Natural killer cell (primary cell): Measurements from ENCODE around the gene PSMA5. TPM values are rescaled to one million over a fixed set of nuclear protein-coding genes. Genes with fewer than 3 reads are reported as not detected.

Experiments
- ATAC-seq, 3 donors: fragments of 150-1000 bp in 2 of 3; fragments of 200-7000 bp in 1 of 3; cut with Tn5 transposase; 1 replicate in 1 of 3; 2 replicates in 2 of 3; pipeline ENCODE4 v1.10.0; 2021; ENCODE audit warnings: mild to moderate bottlenecking in 2 of 3, moderate library complexity in 2 of 3
- DNase-seq, 2 donors: peaks; one replicate each; pipeline versions ENCODE4 v3.0.0 to v3.0.0-alpha.2; 2013 to 2021; ENCODE audit warnings: mixed read lengths in 1 of 2
- H3K27ac ChIP-seq: one replicate; pipeline ENCODE4 v1.5.1; 2013; ENCODE audit warnings: mild to moderate bottlenecking, low read length
- H3K27me3 ChIP-seq: one replicate; pipeline ENCODE4 v1.6.1; 2013; ENCODE audit warnings: low read length; ENCODE audit not compliant: control insufficient read depth, insufficient read depth
- H3K36me3 ChIP-seq: one replicate; pipeline ENCODE4 v1.6.1; 2013; ENCODE audit warnings: low read length; ENCODE audit not compliant: control insufficient read depth, insufficient read depth
- H3K4me1 ChIP-seq: one replicate; pipeline ENCODE4 v1.6.1; 2013; ENCODE audit warnings: low read length; ENCODE audit not compliant: control insufficient read depth, insufficient read depth
- H3K4me3 ChIP-seq: one replicate; pipeline ENCODE4 v1.5.1; 2013; ENCODE audit warnings: low read length
- H3K9me3 ChIP-seq: one replicate; pipeline ENCODE4 v1.6.1; 2013; ENCODE audit warnings: low read length; ENCODE audit not compliant: control insufficient read depth, insufficient read depth
- H3K27ac Mint-ChIP-seq, 2 donors: one replicate each; pipeline ENCODE4 v1.8.0; 2022; ENCODE audit warnings: mild to moderate bottlenecking in 2 of 2, mixed read lengths in 2 of 2, moderate library complexity in 1 of 2
- H3K27me3 Mint-ChIP-seq, 2 donors: one replicate each; pipeline ENCODE4 v1.8.0; 2022; ENCODE audit warnings: low read depth in 2 of 2, mixed read lengths in 2 of 2
- H3K36me3 Mint-ChIP-seq: one replicate; pipeline ENCODE4 v1.8.0; 2022; ENCODE audit warnings: mixed read lengths
- H3K4me1 Mint-ChIP-seq, 2 donors: one replicate each; pipeline ENCODE4 v1.8.0; 2022; ENCODE audit warnings: mixed read lengths in 2 of 2
- H3K4me3 Mint-ChIP-seq: one replicate; pipeline ENCODE4 v1.8.0; 2022; ENCODE audit warnings: mild to moderate bottlenecking, moderate library complexity, mixed read lengths
- H3K9me3 Mint-ChIP-seq, 2 donors: one replicate each; pipeline ENCODE4 v1.8.0; 2022; ENCODE audit warnings: mixed read lengths in 2 of 2
- CTCF ChIP-seq: fragments of 200-600 bp; IDR thresholded peaks from one replicate; pipeline ENCODE4 v1.8.0; 2022; ENCODE audit warnings: antibody characterized with exemption
- WGBS: methylation state at CpG from one replicate; pipeline ENCODE4 v1.1.7; 2013; ENCODE audit warnings: missing lambda C conversion rate; ENCODE audit not compliant: insufficient coverage; 5-methylcytosine and 5-hydroxymethylcytosine counted together
- intact Hi-C: fragments of 100-400 bp; cut with micrococcal nuclease; formaldehyde crosslinking; loops from one replicate; pipeline ENCODE4 v1.14.2; 2022
- total RNA-seq, 4 donors: library from RNA; stranded (reverse); fragments of 120-200 nt in 1 of 4; gene quantifications; one replicate each; pipeline versions ENCODE4 v1.2.3 to v1.2.4, GENCODE V29; 2013 to 2022

Gene PSMA5
- total RNA-seq, 3 donors from 2014 or later (not counting 1 experiment from before 2014, with no cell fraction given) = 54.7 to 76.0 (median 59.6) TPM

- H3K27ac ChIP-seq = no peak overlapping the region
- no peak for TF ChIP-seq CTCF
- ATAC-seq = no peak
- H3K36me3 ChIP-seq = no peaks in the 10 kb centered on the region
- Mint-ChIP-seq H3K4me3 (no peak overlapping the region), H3K36me3 (no peaks in the 10 kb centered on the region), H3K27ac (no peak overlapping the region), H3K9me3 (no peaks in the 10 kb centered on the region), H3K27me3 (peaks cover 43 to 60% of the 10 kb centered on the region in 2 donors), H3K4me1 (no peaks in the 10 kb centered on the region)
- peaks cover 2% of the 10 kb centered on the region for H3K4me1 ChIP-seq
- DNase-seq = no peak
- H3K4me3 ChIP-seq = no peak overlapping the region
- WGBS = 54% methylated on average over 3 of the region's 3 CpGs
- peaks cover 17% of the 10 kb centered on the region for H3K27me3 ChIP-seq
- intact Hi-C loops = no loop called here
- H3K9me3 ChIP-seq = no peaks in the 10 kb centered on the region
These were observed 46.5 kb upstream of the PSMA5 start for GRCh38 chr1:109472779-109473178.

- H3K9me3 Mint-ChIP-seq = no peaks in the 10 kb centered on the region
- H3K4me1 Mint-ChIP-seq = peaks cover 0 to 8% of the 10 kb centered on the region in 2 donors
- peaks cover 49 to 57% of the 10 kb centered on the region in 2 donors for H3K27me3 Mint-ChIP-seq
- no peak overlapping the region for H3K27ac Mint-ChIP-seq
- no peak overlapping the region for H3K4me3 Mint-ChIP-seq
- Histone ChIP-seq H3K36me3 (no peaks in the 10 kb centered on the region), H3K27ac (no peak overlapping the region), H3K27me3 (peaks cover 36% of the 10 kb centered on the region), H3K9me3 (no peaks in the 10 kb centered on the region), H3K4me1 (peaks cover 13% of the 10 kb centered on the region), H3K4me3 (no peak overlapping the region)
- DNase-seq (no peak), ATAC-seq (no peak)
- WGBS = 61% methylated on average over 6 of the region's 6 CpGs
- TF ChIP-seq CTCF = no peak
- intact Hi-C loops = no loop called here
- no peaks in the 10 kb centered on the region for H3K36me3 Mint-ChIP-seq
These were observed 44.0 kb upstream of the PSMA5 start for GRCh38 chr1:109470245-109470644.

DNA sequence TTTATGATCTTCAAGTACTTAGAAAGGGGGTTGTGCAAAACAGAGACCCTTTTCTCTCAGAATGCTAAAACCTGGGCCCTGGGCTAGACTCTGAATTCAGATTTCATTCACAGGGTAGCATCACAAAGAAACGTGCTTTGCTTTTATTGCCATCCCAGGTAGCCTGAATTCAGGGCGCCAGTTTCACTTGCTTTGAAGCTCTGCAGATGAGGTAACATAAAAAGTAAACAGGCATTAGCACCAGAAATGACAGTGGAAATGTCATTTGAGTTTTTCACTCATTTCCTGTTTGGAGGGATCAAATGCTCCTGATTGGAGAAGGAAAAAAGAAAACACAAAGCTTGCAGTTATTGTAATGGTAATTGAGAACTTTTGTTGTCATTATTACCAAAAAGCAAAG, 42.7 kb upstream of the PSMA5 start:
- Mint-ChIP-seq H3K27ac (no peak overlapping the region), H3K9me3 (no peaks in the 10 kb centered on the region), H3K27me3 (peaks cover 62 to 70% of the 10 kb centered on the region in 2 donors), H3K4me1 (peaks cover 0 to 8% of the 10 kb centered on the region in 2 donors), H3K4me3 (no peak overlapping the region), H3K36me3 (no peaks in the 10 kb centered on the region)
- no peak for TF ChIP-seq CTCF
- intact Hi-C loops = no loop called here
- Histone ChIP-seq H3K4me3 (no peak overlapping the region), H3K27ac (no peak overlapping the region), H3K9me3 (no peaks in the 10 kb centered on the region), H3K27me3 (peaks cover 43% of the 10 kb centered on the region), H3K4me1 (peaks cover 13% of the 10 kb centered on the region), H3K36me3 (no peaks in the 10 kb centered on the region)
- no peak for DNase-seq
- no peak for ATAC-seq
- 15% methylated on average over 2 of the region's 2 CpGs for WGBS

GRCh38 chr1:109468061-109468460, 41.8 kb upstream of the PSMA5 start:
- Mint-ChIP-seq H3K27me3 (peaks cover 65 to 75% of the 10 kb centered on the region in 2 donors), H3K27ac (no peak overlapping the region), H3K9me3 (no peaks in the 10 kb centered on the region), H3K36me3 (no peaks in the 10 kb centered on the region), H3K4me3 (peak overlapping the region; percentile 59), H3K4me1 (peaks cover 0 to 8% of the 10 kb centered on the region in 2 donors)
- no peak for TF ChIP-seq CTCF
- DNase-seq = no peak
- Histone ChIP-seq H3K4me1 (peaks cover 13% of the 10 kb centered on the region), H3K4me3 (no peak overlapping the region), H3K36me3 (no peaks in the 10 kb centered on the region), H3K9me3 (no peaks in the 10 kb centered on the region), H3K27me3 (peaks cover 43% of the 10 kb centered on the region), H3K27ac (no peak overlapping the region)
- 100% methylated on average over 1 of the region's 1 CpG for WGBS
- intact Hi-C loops = no loop called here
- no peak for ATAC-seq
